LNCAP (cell line): ENCODE results near the gene MRPL53.

Experiments used
- TF ChIP-seq, protein P1 (sequence below): fragments of 450-650 bp; IDR thresholded peaks from 2 replicates; pipeline ENCODE4 v1.5.1; 2017; ENCODE audit warnings: mild to moderate bottlenecking

The MRPL53 gene

DNA sequence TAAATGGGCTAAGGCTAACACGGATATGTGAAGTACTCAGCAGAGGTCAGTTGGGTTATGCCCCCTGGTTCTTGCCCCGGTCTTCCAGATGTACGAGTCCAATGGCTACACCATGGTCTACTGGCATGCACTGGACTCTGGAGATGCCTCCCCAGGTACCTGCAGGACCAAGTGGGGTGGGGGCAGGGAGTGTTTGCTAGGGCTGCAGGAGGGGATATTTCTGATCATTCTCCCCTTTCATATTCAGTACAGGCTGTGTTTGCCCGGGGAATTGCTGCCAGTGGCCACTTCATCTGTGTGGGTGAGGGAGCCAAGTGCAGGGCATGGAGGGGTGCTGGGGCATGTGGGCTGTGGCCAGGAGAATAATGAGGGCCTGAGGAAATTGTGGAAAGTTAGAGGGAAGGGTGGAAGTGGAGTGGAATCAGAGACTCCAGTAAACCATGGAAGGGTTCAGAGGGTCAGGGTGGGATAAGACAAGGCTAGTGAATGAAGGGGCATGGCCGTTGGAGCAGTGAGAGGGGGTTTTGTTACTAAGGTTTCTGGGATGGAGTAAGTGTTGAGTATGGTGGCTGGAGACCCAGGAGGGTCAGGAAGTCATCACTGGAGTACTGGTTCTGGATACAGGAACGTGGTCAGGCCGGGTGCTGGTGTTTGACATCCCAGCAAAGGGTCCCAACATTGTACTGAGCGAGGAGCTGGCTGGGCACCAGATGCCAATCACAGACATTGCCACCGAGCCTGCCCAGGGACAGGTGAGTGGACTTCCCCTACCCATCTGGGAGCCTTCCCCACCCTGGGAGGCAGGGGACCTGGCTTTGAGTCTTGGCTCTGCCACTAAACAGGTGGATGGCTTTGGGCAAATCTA lies 49.0 kb downstream of the MRPL53 start:
- TF ChIP-seq, protein P1, sequence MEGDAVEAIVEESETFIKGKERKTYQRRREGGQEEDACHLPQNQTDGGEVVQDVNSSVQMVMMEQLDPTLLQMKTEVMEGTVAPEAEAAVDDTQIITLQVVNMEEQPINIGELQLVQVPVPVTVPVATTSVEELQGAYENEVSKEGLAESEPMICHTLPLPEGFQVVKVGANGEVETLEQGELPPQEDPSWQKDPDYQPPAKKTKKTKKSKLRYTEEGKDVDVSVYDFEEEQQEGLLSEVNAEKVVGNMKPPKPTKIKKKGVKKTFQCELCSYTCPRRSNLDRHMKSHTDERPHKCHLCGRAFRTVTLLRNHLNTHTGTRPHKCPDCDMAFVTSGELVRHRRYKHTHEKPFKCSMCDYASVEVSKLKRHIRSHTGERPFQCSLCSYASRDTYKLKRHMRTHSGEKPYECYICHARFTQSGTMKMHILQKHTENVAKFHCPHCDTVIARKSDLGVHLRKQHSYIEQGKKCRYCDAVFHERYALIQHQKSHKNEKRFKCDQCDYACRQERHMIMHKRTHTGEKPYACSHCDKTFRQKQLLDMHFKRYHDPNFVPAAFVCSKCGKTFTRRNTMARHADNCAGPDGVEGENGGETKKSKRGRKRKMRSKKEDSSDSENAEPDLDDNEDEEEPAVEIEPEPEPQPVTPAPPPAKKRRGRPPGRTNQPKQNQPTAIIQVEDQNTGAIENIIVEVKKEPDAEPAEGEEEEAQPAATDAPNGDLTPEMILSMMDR, result no peak
